ENCODE results near the gene FGGY.
"Not testable (repeated sequence)": the region's sequence is repeated elsewhere in the genome, so short reads cannot be mapped to it uniquely, and the experiment has no call there.

DNA sequence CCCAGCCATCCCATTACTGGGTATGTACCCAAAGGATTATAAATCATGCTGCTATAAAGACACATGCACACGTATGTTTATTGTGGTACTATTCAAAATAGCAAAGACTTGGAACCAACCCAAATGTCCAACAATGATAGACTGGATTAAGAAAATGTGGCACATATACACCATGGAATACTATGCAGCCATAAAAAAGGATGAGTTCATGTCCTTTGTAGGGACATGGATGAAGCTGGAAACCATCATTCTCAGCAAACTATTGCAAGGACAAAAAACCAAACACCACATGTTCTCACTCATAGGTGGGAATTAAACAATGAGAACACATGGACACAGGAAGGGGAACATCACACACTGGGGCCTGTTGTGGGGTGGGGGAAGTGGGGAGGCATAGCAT, 40.5 kb upstream of the FGGY start:
- TF ChIP-seq, protein P1, sequence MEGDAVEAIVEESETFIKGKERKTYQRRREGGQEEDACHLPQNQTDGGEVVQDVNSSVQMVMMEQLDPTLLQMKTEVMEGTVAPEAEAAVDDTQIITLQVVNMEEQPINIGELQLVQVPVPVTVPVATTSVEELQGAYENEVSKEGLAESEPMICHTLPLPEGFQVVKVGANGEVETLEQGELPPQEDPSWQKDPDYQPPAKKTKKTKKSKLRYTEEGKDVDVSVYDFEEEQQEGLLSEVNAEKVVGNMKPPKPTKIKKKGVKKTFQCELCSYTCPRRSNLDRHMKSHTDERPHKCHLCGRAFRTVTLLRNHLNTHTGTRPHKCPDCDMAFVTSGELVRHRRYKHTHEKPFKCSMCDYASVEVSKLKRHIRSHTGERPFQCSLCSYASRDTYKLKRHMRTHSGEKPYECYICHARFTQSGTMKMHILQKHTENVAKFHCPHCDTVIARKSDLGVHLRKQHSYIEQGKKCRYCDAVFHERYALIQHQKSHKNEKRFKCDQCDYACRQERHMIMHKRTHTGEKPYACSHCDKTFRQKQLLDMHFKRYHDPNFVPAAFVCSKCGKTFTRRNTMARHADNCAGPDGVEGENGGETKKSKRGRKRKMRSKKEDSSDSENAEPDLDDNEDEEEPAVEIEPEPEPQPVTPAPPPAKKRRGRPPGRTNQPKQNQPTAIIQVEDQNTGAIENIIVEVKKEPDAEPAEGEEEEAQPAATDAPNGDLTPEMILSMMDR (IDR thresholded peaks at IDR 0.05) = not testable (repeated sequence)
- not testable (repeated sequence) for TF ChIP-seq POLR2A (IDR thresholded peaks at IDR 0.05)

Measured in body of pancreas (tissue), 4 donors.